HG02885 (cell line): ENCODE measurements around the gene CADM4.
"Not testable (repeated sequence)": the region's sequence is repeated elsewhere in the genome, so short reads cannot be mapped to it uniquely, and the experiment has no call there.

Experiments
- ATAC-seq: cut with Tn5 transposase; IDR thresholded peaks from one replicate; pipeline ENCODE4 v1.9.1; 2021; ENCODE audit warnings: mild to moderate bottlenecking; ENCODE audit not compliant: unreplicated experiment, poor library complexity

Gene CADM4, protein sequence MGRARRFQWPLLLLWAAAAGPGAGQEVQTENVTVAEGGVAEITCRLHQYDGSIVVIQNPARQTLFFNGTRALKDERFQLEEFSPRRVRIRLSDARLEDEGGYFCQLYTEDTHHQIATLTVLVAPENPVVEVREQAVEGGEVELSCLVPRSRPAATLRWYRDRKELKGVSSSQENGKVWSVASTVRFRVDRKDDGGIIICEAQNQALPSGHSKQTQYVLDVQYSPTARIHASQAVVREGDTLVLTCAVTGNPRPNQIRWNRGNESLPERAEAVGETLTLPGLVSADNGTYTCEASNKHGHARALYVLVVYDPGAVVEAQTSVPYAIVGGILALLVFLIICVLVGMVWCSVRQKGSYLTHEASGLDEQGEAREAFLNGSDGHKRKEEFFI

DNA sequence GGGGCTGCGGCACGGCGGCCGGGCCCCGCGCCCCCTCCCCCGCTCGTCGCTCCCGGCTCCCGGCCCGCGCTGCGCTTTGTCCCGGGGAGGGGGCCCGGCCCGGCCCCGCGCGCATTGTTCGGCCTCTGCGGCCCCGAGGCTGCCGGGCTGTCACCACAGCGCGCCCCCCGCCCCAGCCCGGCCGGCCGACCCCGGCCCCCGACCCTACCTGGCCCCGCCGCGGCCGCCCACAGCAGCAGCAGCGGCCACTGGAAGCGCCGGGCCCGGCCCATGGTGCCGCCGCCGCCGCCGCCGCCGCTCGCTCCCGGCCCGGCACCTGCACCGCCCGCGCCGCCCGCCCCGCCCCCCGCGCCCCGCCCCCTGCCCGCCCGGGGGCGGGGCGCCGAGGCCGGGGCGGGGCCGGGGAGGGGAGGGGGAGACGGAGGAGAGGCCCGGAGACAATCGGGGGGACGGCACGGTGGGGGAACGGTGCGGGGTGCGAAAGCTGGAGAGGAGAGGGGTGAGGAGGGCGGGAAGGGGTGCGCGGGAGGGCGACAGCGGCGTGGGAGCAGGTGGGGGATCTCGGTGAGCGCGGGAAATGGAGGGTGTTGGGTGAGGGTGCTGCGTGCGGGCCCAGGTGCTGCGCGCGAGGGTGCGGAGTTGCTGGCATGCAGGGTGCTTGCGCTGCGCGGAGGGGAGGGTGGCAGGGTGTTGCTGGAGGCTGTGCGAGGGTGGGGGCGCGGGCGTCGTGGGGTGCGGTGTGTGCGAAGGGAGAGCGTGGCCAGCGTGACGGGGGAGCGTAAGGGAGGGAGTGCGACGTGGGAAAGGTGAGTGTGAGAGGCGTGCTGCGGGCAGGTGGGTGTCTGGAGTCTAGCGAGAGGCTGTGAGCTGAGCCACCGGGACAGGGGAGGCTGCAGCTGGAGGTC lies at the start of gene CADM4:
Gene CADM4 (minus strand): TSS at position 332 of the 905 bp plus-strand sequence. CDS start 60 bp downstream, at position 272.
- no peak for ATAC-seq

DNA sequence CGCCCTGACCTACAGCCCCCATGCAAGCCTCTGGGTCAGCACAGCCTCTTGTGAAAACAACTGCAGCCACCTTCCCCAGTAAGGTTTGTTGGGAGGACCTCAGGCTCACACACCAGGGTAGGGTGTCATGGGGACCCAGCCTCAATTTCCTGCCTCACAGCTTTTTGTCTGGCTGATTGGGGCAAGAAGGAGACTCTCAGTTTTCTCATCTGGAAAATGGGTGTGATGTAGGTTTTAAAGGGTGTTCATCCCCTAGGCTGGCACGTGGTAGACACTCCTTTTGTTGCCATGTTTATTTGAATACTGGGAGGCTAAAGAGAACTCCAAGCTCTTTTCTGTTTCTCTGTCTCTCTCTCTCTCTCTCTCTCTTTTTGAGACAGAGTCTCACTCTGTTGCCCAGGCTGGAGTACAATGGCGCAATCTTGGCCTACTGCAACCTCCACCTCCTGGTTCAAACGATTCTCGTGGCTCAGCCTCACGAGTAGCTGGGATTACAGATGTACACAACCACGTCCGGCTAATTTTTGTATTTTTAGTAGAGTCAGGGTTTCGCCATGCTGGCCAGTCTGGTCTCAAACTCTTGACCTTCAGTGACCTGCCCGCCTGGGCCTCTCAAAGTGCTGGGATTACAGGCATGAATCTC lies 48.5 kb upstream of the CADM4 start:
- no peak for ATAC-seq

DNA sequence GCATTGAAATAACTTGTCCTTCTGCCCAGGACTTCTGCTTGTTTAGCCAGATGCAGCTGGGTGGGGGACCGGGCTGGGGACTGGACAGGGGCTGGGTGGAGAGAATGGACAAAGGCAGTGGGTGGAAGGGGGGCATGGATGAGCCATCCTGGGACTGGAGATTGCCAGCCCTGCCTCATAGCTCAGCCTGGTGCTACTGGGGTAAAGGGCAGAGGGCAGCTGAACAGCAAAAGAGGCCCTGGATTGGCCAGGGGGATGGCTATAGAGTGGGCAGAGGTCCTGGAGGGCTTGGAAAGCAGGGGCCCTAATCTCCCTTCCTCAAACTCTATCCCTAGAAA lies 48.0 kb upstream of the CADM4 start:
- no peak for ATAC-seq

DNA sequence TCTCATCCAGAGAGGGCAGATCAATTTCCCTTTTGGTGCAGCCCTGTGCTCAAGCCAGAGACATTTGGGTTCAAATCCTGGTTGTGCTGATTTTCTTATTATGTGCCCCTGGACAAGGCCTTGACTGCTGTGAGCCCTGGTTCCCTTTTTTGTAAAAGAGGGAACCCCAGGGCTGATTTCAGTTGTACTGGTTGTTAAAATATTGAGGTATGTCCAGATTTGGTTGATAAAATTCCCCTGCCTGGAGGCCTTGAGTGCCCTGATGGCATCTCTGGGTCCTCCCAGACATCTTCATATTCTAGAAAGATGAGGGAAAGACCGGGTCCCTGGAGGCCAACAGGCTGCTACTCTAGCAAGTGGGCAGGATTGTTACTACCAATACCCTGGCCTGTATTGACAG lies 44.7 kb upstream of the CADM4 start:
- ATAC-seq = no peak

DNA sequence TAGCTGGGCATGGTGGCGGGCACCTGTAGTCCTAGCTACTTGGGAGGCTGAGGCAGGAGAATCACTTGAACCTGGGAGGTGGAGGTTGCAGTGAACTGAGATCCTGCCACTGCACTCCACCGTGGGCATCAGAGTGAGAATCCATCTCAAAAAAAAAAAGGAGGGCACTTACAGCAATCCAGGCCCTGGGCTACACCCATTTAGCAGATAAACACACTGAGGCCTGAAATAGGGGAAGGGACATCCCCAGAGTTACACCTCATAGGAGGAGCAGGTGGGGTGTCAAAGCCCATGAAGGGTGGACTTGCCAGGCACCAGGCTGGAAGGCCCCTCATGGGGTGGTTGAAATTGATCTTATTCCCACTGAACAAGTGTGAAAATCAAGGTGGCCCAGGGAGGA lies 44.3 kb upstream of the CADM4 start:
- ATAC-seq = no peak

DNA sequence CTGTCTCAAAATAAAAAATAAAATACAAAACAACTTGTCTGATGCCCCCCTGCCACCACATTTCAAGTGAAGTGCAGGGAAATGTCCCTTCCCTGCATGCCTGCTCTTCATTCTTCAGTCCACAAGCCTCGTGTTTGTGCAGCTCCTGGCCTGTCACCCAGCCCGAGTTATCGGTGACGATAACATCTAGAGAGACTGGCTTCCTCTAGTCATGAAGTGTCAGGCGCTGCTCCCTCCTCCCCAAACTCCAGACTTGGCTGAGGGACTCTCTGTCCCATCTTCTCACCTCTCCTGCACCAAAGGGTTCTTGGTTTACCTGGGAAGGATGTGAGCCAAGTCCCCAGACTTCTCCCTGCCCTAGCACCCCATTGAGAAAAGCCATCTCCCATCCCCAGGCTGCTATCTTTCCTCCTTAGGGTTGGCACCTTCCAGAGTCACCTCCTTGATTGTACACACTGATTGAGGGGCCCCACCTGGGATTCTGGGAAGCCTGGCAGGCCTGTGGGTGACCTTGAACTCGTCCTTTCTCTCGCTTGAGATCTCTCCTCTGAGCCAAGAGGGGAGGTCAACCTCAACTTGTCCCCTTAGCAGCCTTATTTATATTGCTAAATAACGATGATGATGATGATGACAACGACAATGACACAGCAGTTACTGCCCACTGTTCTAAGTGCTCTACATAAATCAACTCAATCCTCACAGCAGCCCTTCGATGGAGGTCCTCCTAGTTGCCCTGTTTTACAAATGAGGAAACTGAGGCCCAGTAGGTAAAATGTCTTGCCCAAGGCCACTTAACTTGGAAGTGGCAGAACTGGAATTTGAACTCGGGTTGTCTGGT lies 43.4 kb upstream of the CADM4 start:
- no peak for ATAC-seq

DNA sequence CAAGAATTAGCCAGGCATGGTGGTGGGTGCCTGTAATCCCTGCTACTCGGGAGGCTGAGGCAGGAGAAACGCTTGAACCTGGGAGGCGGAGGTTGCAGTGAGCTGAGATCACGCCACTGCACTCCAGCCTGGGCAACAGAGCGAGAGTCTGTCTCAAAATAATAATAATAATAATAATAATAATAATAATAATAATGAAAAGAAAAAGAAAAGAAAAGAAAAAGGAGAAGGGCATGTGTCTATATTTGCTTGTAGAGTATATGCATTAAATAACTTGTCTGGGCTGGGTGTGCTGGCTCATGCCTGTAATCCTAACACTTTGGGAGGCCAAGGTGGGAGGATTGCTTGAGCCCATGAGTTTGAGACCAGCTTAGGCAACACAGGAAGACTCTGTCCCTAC lies 42.6 kb upstream of the CADM4 start:
- not testable (repeated sequence) for ATAC-seq

DNA sequence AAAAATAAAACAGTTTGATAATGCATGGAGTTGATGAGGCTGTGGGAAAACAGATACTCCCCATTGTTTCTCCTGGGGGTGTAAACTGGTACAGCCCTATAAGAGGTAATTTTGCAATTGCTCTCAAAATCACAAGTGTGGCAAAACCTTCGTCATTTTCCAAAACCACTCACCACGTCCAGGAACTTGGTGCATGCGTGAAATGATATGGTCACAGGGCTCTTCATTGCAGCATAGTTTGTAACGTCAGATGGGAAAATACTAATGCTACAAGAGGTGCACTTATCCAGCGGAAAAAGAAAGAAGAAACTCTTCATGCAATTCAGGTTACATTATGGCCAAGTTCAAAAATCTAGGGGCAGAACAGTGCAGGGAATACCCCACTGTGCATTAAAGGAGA lies 42.2 kb upstream of the CADM4 start:
- no peak for ATAC-seq

DNA sequence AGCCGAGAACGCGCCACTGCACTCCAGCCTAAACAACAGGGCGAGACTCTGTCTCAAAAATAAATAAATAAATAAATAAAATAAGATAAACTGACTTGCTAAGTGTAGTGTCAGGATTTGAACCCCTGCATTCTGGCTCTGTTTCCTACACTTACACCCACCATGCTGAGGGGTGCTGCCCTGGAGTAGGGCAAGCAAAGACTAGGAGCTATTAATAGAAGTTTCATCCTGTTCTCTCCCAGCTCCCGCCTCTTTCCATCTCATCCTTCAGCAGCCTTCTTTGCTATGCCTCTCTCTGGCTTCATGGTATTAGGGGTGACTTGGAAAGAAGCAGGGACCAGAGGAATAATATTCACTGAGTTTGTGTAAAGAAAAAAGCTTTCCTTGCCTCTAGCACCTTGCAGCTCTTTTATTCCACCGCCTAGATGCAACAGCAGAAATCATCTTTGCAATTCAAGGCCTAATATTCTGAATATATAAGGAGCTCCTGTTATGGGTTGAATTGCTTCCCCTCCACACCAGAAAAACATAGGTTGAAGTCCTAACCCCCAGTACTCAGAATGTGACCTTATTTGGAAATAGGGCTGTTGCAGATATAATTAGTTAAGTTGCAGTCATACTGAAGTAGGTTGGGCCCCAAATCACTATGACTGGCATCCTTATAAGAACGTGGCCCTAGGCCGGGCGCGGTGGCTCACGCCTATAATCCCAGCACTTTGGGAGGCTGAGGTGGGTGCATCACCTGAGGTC lies 39.0 kb upstream of the CADM4 start:
- ATAC-seq = no peak

DNA sequence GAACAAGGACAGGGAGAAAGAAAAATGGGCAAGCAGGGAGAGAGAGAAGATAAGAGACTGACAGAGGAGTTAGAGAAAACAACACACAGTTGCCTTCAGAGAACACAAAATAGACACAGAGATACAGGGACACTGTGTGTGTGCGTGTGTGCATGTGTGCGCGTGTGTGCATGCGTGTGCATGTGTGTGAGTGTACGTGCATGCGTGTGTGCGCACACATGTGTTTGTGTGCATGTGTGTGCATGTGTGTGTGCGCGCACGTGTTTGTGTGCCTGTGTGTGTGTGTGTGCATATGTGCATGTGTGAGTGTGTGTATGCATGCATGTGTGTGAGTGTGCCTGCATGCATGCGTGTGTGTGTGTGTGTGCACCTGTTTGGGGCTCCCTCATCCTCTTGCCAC lies 36.3 kb upstream of the CADM4 start:
- no peak for ATAC-seq

DNA sequence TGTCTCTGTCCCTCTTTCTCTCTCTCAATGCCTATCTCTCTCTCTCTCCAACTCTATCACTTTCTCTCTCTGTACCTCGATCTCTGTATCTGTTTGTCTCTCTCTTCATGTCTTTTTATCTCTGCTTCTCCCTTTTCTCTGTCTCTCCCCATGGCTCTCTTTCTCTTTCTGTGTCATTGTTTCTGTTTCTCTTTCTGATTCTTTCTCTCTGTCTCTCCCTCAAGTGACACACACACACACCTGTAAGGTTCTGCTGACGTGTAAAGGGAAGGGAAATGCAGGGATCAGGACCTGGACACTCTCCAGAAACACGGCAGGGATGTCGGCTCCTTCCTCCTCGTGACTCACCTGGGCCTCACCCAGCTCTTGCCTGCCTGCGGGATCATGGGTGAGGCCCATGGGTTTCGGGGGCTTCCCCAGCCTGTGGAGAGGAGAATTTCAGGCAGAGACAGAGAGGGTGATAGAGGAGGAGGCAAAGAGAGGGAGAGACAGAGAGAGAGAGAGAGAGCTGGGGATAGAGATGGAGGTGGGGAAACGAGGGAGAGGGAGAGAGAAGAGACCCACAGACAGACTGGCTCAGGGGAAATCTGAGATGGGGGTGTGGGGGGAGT lies 35.7 kb upstream of the CADM4 start:
- ATAC-seq = peak; percentile 56

DNA sequence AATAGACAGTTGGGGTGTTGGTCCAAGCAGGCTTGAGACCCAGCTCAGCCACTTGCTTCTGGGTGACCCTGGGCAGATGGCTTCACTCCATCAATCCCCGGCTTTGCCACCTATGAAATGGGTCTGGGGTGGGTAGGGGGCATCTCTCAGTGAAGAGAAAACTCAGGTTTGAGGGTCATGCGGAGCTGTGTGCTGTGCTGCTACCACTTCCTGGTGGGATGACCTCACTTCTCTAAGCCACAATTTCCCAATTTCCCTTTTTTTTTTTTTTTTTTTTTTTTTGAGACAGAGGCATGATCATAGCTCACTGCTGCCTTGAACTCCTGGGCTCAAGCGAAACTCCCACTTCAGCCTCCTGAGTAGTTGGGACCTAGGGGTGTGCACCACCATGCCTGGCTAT lies 34.9 kb upstream of the CADM4 start:
- no peak for ATAC-seq

DNA sequence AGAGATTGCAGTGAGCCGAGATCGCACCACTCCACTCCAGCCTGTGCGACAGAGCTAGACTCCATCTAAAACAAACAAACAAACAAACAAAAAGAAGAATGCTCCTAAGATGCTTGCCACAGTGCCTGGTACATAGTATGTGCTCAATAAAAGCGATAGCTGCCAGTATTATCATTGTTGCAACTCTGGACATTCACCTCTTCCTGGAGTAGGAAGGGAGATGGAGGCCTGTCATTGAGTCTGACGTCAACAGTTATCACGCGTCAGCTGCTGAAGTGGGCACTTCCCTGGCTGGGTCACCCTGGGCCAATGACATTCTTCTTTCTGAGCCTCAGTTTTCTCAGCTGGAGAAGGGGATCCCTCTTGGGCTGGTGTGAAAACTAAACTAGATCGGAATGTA lies 34.5 kb upstream of the CADM4 start:
- no peak for ATAC-seq

DNA sequence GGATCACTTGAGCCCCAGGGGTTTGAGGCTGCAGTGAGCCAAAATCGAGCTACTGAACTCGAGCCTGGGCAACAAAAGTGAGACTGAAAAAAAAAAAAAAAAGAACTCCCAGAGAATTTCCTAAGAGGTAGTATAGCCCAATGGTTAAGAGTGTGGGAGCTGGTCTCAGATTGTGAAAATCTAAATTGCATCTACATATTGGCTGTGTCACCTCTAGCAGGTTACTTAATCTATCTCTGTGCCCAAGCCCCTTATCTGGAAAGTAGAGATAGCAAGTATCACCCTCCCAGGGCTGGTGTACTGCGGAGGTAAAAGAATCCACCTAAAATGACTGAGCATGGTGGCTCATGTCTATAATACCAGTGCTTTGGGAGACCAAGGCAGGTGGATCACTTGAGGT lies 34.0 kb upstream of the CADM4 start:
- no peak for ATAC-seq

DNA sequence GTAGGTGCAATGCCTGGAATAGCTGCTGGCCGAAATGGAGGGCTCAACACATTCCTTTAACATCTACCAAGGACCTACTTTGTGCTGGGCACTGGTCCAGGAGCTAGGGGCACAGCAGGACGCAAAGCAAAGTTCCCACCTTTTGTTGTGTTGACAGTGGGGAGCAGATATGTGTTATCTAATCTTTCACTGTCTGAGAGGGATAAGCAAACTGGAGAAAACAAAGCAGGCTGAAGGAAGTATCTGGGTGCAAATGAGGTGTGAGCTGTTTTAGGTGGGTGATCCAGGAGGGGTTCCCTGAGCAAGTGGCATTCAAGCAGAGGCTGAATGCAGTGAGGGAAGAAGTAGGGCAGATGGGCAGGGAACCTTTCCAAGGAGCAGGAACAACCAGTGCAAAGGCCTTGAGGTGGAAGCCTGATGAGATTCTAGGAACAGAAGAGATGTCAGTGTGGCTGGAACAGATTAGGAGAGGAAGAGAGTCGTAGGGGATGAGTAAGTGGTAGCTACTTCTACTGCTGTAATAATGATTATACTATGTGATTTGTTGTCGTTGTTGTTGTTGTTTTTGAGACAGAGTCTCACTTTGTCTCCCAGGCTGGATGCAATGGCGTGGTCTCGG lies 32.5 kb upstream of the CADM4 start:
- no peak for ATAC-seq

DNA sequence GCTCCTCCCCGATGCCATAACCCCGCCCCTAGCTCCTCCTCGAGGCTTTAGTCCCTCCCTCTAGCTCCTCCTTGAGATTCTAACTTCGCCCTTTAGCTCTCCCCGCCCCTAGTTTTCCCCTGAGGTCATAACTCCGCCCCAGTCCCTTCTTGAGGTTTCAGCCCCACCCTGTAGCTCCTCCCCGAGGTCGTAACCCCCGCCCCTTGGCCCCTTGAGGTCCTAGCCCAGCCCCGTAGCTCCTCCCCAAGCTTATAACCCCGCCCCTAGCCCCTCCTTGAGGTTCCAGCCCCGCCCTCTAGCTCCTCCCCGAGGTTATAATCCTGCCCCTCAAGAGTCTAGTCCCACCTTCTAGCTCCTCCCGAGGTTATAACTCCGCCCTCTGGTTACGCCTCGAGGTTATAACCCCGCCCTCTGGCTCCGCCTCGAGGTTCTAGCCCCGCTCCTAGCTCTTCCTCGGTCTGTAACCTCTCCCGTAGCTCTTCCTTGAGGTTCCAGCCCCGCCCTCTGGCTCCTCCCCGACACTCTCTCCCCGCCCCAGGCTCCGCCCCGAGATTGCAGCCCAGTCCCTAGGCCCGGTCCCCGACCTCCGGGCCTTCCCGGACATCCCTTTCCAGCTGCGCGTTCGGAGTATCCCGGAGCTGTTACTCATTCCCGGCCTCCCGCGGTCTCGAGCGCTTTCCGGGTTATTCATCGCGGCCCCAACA lies 28.9 kb upstream of the CADM4 start:
- peak; percentile 90 for ATAC-seq

DNA sequence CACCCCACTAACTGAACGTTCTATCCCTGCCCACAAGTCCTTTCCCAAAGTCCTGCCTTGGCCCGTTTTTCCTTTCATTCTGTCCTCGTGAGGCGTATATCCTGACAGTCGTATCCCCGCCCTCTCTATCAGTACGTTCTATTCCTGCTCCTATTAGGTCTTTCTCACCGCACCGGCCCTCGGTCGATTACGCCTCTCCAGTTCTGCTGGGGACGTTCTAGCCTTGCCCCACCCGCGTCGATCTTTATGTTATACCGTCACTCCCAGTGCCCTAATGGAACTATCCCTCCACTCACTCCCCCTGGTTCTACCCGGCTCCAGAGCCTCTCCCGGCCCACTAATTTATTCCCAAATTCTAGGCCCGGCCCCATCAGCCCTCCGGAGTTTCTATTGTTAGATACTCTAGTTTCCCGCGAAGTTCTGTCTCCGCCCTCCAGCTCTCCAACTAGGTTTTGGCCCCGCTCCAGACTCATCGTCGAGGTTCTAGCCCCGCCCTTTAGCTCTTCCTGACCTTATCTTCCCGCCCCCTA lies 28.3 kb upstream of the CADM4 start:
- no peak for ATAC-seq
